ENCODE results near the gene SLC39A5.

The SLC39A5 gene

DNA sequence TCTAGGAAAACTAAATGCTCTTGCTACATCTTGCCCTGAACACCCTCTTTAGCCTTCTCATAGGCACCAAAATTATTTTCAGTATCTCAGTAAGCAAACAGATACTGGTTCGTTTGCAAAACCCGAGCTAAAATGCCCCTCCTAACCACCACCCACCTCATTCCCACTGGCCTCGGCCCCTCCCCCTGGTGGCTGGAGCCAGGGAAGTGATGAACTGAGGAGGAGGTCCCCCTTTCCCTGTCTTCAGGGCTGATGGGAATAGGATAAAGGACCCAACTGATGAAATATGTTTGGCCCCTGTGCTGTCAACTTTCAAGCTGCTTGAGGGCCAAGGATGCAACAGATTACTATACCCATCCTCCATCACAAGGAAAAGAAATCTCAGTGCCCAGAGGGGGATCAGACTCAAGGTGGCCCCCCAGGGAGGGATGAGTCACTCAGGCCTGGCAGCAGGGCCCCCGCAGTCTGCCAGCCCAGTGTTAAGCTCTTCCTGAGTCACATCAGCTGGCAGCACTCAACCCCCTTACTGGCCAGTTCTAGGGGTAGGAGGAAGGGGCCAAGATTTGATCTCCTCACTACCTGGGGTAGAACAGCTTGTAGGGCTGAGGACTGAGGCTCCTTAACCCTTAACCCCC is 26.6 kb downstream of the SLC39A5 start:
- TF ChIP-seq, protein P1, sequence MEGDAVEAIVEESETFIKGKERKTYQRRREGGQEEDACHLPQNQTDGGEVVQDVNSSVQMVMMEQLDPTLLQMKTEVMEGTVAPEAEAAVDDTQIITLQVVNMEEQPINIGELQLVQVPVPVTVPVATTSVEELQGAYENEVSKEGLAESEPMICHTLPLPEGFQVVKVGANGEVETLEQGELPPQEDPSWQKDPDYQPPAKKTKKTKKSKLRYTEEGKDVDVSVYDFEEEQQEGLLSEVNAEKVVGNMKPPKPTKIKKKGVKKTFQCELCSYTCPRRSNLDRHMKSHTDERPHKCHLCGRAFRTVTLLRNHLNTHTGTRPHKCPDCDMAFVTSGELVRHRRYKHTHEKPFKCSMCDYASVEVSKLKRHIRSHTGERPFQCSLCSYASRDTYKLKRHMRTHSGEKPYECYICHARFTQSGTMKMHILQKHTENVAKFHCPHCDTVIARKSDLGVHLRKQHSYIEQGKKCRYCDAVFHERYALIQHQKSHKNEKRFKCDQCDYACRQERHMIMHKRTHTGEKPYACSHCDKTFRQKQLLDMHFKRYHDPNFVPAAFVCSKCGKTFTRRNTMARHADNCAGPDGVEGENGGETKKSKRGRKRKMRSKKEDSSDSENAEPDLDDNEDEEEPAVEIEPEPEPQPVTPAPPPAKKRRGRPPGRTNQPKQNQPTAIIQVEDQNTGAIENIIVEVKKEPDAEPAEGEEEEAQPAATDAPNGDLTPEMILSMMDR (conservative IDR thresholded peaks at IDR 0.05; ENCODE audit: low read depth, low read length) = peak; percentile 27
- H3K4me3 ChIP-seq (ENCODE audit: low read length) = peak overlapping the region; percentile 85
- no peak for DNase-seq (ENCODE audit: low read depth)

DNA sequence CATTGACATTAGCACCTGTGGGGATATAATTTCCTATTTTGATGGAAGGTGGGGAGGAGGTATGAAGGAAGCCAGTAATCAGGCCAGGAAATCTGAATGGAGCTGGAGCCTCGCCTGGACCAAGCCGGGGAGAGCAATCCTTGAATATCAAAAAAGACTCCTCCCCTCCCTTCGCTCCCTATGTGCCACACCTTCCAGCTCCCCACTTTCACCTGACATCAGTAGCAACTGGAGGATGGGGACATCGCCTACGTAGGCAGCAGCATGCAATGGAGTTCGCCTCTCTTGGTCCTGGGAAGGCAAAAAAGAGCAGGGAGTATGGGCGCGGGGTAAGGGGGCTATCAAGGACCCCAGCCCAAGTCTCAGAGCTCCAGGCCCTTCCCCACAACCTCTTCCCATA is 27.2 kb downstream of the SLC39A5 start:
- DNase-seq (ENCODE audit: low read depth) = no peak

DNA sequence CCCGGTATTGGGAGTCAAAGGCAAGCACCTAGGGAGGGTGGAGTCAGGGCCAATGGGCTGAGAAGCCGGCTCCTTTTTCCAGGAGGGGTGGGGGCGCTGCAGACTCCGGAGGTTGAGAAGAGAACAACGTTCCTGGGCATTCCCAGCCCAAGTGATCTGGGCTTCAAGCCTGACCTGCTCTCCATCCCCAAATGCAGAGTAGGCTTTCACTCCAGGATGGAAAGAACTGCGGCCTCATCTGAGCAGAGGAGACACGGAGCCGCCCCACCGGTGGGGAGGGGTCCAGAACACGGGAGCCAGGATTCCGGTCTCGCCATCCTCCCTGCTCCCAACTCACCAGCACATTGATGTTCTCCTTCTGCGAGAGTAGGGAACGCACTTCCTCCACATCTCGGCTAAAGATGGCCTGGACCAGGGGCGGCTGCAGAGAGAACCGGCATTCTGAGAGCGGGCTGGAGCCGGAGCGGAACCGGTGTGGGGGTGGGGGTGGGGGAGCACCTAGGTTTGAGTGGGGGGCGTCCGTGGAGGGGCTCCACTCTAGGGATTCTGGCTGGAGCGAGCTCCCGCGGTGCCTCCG is 27.7 kb downstream of the SLC39A5 start:
- no peak for DNase-seq (ENCODE audit: low read depth)
- H3K4me3 ChIP-seq (ENCODE audit: low read length) = peak overlapping the region; percentile 85
- TF ChIP-seq, protein P1 (conservative IDR thresholded peaks at IDR 0.05; ENCODE audit: low read depth, low read length) = peak; percentile 22

More for the DNA sequence above, 27.2 kb downstream of the SLC39A5 start:
- TF ChIP-seq, protein P1 (conservative IDR thresholded peaks at IDR 0.05; ENCODE audit: low read depth, low read length) = no peak
- peak overlapping the region; percentile 85 for H3K4me3 ChIP-seq (ENCODE audit: low read length)

DNA sequence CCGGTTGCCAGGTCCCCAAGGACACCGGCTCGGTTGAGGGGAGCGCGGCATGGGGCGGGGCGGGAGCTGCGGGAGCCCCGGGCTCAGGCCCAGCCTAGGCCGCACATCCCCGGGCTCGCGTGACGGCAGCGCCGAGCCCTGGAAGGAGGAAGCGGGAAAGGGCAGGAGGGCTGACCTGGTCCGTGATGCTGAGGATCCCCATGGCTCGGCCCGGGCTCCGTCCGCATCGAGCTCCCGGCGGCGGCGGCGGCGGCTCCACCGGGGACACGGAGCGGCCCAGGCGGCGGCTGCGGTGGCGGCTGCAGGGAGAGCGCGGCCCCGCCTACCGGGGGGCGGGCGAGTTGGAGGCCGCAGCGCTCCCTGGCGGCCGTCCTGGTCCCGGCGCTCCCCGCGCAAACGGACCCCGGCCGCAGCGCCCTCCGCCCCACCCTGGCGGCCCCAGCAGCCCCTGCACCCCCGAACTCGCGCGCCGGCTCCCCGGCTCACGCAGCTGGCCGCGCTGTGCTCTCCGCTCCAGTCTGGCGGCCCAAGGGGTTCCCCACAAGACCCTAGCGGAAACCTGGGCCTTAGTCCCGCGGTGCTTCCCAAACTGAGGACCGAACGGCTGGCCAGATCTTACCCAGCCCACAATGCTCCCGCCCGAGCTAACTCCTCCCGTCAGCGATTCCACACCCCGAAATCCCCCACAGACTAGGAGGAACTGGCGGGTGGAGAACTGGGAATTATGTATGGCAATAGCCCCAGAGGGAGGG is 28.4 kb downstream of the SLC39A5 start, which contains the start of gene ANKRD52:
TSS of gene ANKRD52 (minus strand) at position 317 of the 752 bp plus-strand sequence. CDS start at position 202, 115 bp downstream.
- peak within 1 kb of the TSS; percentile 85 for H3K4me3 ChIP-seq (ENCODE audit: low read length)
- TF ChIP-seq, protein P1 (conservative IDR thresholded peaks at IDR 0.05; ENCODE audit: low read depth, low read length) = peak; percentile 43
- DNase-seq (ENCODE audit: low read depth) = no peak

DNA sequence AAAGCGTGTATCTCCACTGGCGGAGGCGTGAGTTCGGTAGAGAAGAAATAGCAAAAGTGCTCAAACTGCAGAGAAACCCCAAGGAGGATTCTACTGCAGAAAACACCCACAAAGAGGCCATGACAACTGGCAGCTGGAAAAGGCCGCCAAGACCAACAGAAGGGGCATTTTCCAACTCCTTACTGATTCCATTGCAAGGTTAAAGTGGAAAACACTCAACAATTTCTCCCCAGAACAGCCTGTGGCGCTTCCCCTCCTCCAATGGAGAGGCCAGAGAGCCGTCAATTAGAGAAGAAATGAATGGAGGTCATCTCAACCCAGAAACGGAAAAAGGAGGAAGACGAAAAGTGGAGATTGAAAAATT is 29.0 kb downstream of the SLC39A5 start:
- DNase-seq (ENCODE audit: low read depth) = no peak
- H3K4me3 ChIP-seq (ENCODE audit: low read length) = peak overlapping the region; percentile 70

DNA sequence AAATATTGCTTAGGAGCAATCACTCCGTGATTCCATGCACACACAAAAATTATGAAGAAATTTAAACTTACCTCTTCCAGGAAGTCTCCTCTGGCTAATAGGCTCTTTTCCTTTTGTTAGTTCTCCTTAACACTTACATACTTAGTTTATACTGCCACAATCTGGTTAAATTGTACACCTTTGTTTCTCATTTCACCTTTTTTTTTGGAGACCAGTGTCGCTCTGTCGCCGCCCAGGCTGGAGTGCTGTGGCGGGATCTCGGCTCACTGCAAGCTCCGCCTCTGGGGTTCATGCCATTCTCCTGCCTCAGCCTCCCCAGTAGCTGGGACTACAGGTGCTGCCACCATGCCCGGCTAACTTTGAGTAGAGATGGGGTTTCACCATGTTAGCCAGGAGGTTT is 30.5 kb downstream of the SLC39A5 start:
- TF ChIP-seq, protein P1 (conservative IDR thresholded peaks at IDR 0.05; ENCODE audit: low read depth, low read length) = no peak
- no peak overlapping the region for H3K4me3 ChIP-seq (ENCODE audit: low read length)
- no peak for DNase-seq (ENCODE audit: low read depth)

More for the DNA sequence above, 29.0 kb downstream of the SLC39A5 start:
- TF ChIP-seq, protein P1 (conservative IDR thresholded peaks at IDR 0.05; ENCODE audit: low read depth, low read length) = no peak
